ENCODE data around the gene RPRML. TPM values are rescaled to one million over a fixed set of nuclear protein-coding genes. Genes with fewer than 3 reads are reported as not detected.
"Not testable (repeated sequence)": the region's sequence is repeated elsewhere in the genome, so short reads cannot be mapped to it uniquely, and the experiment has no call there.

RPRML gene
- total RNA-seq, 1 donor: not detected

DNA sequence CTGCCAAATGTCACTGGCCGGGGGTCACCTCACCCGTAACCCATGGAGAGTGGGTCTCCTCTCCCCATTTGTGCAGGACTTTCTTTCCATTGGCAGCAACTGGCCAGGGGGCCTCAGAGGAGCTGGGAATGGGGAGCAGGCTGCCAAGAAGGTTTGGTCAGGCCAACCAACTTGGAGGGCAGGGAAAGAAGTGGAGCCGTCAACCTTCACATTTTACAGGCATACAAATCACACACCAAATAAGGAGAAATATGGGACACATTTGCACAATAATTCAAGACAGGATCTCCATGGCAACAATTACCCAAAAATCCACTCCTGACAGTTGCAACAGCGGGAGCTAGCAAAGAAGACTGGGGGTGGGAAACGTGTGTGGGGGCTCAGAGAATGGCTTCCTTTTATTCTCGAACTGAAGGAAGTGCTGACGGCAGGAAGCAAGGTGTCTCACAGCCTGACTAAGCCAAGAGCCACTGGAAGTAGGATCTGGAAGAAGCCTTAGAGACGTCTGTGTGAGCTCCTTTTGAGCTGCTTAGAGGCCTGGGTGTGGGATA is 20.9 kb downstream of the RPRML start:
- TF ChIP-seq, protein P1, sequence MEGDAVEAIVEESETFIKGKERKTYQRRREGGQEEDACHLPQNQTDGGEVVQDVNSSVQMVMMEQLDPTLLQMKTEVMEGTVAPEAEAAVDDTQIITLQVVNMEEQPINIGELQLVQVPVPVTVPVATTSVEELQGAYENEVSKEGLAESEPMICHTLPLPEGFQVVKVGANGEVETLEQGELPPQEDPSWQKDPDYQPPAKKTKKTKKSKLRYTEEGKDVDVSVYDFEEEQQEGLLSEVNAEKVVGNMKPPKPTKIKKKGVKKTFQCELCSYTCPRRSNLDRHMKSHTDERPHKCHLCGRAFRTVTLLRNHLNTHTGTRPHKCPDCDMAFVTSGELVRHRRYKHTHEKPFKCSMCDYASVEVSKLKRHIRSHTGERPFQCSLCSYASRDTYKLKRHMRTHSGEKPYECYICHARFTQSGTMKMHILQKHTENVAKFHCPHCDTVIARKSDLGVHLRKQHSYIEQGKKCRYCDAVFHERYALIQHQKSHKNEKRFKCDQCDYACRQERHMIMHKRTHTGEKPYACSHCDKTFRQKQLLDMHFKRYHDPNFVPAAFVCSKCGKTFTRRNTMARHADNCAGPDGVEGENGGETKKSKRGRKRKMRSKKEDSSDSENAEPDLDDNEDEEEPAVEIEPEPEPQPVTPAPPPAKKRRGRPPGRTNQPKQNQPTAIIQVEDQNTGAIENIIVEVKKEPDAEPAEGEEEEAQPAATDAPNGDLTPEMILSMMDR (IDR thresholded peaks at IDR 0.05; ENCODE audit: extremely low read depth, low read depth, low read length): no peak
- Histone ChIP-seq H3K27me3 (ENCODE audit: insufficient read depth, low read length) (peaks cover 18% of the 10 kb centered on the region), H3K4me3 (ENCODE audit: insufficient read depth, low read length) (no peak overlapping the region), H3K9me3 (ENCODE audit: low read depth, low read length) (no peaks in the 10 kb centered on the region), H3K79me2 (ENCODE audit: insufficient read depth, low read length) (no peaks in the 10 kb centered on the region), H4K20me1 (ENCODE audit: insufficient read depth, low read length) (no peaks in the 10 kb centered on the region), H3K4me2 (ENCODE audit: insufficient read depth, low read length) (no peak overlapping the region), H2AFZ (ENCODE audit: low read length) (no peak overlapping the region), H3K36me3 (ENCODE audit: insufficient read depth, low read length) (no peaks in the 10 kb centered on the region), H3K4me1 (ENCODE audit: insufficient read depth, low read length) (no peaks in the 10 kb centered on the region), H3K27ac (ENCODE audit: low read depth, low read length) (no peak overlapping the region)
- no peak for DNase-seq (ENCODE audit: insufficient read length, low spot score, missing footprints)

DNA sequence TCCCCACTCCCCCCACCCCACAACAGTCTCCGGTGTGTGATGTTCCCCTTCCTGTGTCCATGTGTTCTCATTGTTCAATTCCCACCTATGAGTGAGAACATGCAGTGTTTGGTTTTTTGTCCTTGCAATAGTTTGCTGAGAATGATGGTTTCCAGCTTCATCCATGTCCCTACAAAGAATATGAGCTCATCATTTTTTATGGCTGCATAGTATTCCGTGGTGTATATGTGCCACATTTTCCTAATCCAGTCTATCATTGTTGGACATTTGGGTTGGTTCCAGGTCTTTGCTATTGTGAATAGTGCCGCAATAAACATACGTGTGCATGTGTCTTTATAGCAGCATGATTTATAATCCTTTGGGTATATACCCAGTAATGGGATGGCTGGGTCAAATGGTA is 25.9 kb downstream of the RPRML start:
- H3K27me3 ChIP-seq (ENCODE audit: insufficient read depth, low read length): peaks cover 32% of the 10 kb centered on the region
- not testable (repeated sequence) for H3K4me1 ChIP-seq (ENCODE audit: insufficient read depth, low read length); H3K27ac ChIP-seq (ENCODE audit: low read depth, low read length); H2AFZ ChIP-seq (ENCODE audit: low read length); H3K9me3 ChIP-seq (ENCODE audit: low read depth, low read length); H4K20me1 ChIP-seq (ENCODE audit: insufficient read depth, low read length); H3K79me2 ChIP-seq (ENCODE audit: insufficient read depth, low read length); H3K4me2 ChIP-seq (ENCODE audit: insufficient read depth, low read length); DNase-seq (ENCODE audit: insufficient read length, low spot score, missing footprints); H3K36me3 ChIP-seq (ENCODE audit: insufficient read depth, low read length); H3K4me3 ChIP-seq (ENCODE audit: insufficient read depth, low read length)

DNA sequence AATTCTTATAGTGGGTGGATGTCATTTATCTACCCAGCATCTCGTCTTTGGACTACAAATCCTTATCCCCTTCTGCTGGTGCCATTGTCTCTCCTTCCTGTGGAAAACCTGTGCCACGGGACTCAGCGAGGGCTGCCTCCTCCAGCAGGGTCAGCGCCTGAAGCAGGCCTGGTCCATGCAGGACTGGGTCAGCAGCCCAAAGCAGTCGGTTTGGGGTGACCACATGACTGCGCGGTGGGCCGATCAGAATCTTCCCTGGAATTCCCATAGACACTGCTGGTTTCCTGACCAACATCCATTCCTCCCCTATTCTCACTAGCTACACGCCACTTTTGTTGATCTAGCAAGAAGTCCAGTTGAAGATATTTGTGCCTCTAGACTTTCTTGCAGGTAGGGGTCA is 26.9 kb downstream of the RPRML start:
- no peak overlapping the region for H3K27ac ChIP-seq (ENCODE audit: low read depth, low read length)
- no peaks in the 10 kb centered on the region for H3K9me3 ChIP-seq (ENCODE audit: low read depth, low read length)
- DNase-seq (ENCODE audit: insufficient read length, low spot score, missing footprints): no peak
- TF ChIP-seq, protein P1 (IDR thresholded peaks at IDR 0.05; ENCODE audit: extremely low read depth, low read depth, low read length): no peak
- no peaks in the 10 kb centered on the region for H3K36me3 ChIP-seq (ENCODE audit: insufficient read depth, low read length)
- no peak overlapping the region for H3K4me2 ChIP-seq (ENCODE audit: insufficient read depth, low read length)
- H2AFZ ChIP-seq (ENCODE audit: low read length): no peak overlapping the region
- no peaks in the 10 kb centered on the region for H3K79me2 ChIP-seq (ENCODE audit: insufficient read depth, low read length)
- no peaks in the 10 kb centered on the region for H3K4me1 ChIP-seq (ENCODE audit: insufficient read depth, low read length)
- H3K4me3 ChIP-seq (ENCODE audit: insufficient read depth, low read length): no peak overlapping the region
- peaks cover 2% of the 10 kb centered on the region for H4K20me1 ChIP-seq (ENCODE audit: insufficient read depth, low read length)
- H3K27me3 ChIP-seq (ENCODE audit: insufficient read depth, low read length): peaks cover 33% of the 10 kb centered on the region

GRCh38 chr17:46951706-46952105 is 27.3 kb downstream of the RPRML start:
- TF ChIP-seq, protein P1 (IDR thresholded peaks at IDR 0.05; ENCODE audit: extremely low read depth, low read depth, low read length): no peak

More at GRCh38 chr17:46951706-46952105, 27.3 kb downstream of the RPRML start:
- DNase-seq (ENCODE audit: insufficient read length, low spot score, missing footprints): no peak
- no peaks in the 10 kb centered on the region for H3K4me1 ChIP-seq (ENCODE audit: insufficient read depth, low read length)
- no peaks in the 10 kb centered on the region for H3K36me3 ChIP-seq (ENCODE audit: insufficient read depth, low read length)
- no peaks in the 10 kb centered on the region for H3K79me2 ChIP-seq (ENCODE audit: insufficient read depth, low read length)
- H2AFZ ChIP-seq (ENCODE audit: low read length): no peak overlapping the region
- no peaks in the 10 kb centered on the region for H3K9me3 ChIP-seq (ENCODE audit: low read depth, low read length)
- H3K27ac ChIP-seq (ENCODE audit: low read depth, low read length): no peak overlapping the region
- peaks cover 37% of the 10 kb centered on the region for H3K27me3 ChIP-seq (ENCODE audit: insufficient read depth, low read length)
- H3K4me3 ChIP-seq (ENCODE audit: insufficient read depth, low read length): no peak overlapping the region
- peaks cover 6% of the 10 kb centered on the region for H4K20me1 ChIP-seq (ENCODE audit: insufficient read depth, low read length)
- no peak overlapping the region for H3K4me2 ChIP-seq (ENCODE audit: insufficient read depth, low read length)

Measured in osteoblast (primary cell).